ENCODE data around the gene RAB22A.
"Not testable (repeated sequence)": the region's sequence is repeated elsewhere in the genome, so short reads cannot be mapped to it uniquely, and the experiment has no call there.

Gene RAB22A

DNA sequence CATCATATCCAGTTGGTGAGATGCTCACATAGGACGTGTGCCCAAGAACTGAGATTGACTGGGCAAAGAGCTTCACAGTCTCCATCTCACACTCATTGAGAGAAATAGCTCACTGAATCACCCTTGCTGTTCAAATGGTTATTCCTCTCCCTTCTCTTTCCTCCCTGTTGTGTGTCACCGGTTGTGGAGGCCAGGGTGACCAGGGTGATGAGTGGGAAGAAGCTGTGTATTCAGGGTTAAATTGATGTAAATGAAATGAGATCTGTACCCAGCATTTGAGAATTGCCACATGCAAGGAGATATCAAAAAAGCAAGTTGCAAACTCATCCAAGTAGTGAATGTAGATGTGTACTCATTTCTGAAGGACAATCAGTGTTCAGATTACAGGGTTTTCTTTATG is 43.0 kb downstream of the RAB22A start:
- no peak for DNase-seq

DNA sequence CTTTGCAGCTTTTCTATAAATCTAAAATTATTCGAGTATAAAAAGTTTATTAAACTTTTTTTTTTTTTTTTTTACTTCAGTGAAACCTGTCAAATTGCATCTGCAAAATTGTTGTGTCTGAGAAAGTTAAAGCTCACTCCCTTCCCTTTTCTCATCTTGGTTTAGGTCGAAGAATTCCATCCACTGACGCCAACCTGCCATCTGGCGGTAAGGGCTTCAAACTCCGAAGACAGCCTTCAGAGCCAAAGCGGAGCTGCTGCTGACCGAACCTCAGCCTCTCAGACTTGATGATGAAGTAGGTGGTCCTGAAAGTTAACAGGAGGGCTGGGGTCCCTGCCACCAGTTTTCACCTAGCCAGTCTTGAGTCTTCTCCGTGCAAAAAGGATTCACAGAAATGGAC is 49.9 kb downstream of the RAB22A start:
- DNase-seq, result no peak

DNA sequence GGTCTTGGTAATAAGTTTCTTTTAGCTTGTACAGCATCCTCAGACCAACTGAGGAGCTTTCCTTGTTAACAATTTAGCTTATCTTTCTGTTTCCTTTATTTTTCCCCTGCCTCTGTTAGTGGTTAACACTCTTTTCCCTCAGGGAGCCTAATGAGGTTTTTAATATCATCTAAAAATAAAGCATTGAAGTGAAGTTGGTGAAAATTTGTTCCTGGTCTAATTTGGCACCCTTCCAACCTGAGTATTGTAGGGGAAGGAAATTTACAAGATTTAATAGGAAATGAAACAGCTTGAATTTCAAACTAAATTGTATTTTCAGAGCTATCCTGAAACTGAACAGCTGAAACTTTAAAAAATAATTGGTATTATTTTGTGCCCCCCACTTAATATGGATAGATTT is 51.4 kb downstream of the RAB22A start:
- no peak for DNase-seq

DNA sequence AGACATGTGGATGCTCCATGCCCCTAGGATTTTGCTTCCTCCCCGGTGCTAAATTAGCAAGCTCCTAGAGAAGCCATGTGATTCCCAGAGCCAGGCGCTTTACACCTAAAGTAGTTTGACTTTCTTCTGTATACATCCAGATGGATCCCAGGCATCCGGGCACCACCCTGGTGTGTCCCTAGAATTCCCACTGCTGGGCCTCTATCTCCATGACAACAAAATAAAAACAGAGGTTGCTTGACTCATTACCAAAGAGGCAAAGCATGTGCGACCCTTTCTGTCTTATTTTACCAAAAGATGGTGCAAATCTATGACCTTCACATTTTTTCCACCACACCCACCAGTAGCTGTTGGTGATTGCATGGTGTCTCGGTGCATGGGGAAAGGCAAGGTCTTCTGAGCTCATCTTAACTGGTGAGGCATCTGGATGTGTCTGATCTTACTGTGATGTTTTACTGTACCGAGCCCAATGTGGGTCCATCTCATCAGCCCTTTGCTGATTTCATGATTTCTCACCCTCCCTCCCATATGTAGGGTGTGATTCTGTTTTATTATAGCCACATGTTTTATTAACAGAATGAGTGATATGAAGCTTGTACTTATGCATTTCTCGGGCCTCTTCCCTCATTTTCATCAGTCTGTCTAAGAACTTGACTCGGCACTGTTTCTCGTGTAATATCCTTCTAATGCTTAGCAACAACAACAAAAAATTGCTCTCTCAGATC is 52.1 kb downstream of the RAB22A start:
- no peak for DNase-seq

DNA sequence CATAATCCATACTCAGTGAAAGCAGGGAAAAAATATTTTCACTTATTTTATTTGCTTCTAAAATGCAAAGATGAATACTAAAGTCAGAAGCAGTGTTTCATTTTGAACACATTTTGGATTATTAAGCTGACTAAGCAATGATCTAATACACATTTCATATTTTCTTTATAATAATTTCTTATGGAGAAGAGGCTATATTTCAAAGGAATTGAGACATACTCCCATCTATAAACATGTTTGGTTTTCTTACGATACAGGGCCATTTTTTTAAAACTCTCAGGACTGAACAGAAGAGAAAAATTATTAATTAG is 52.6 kb downstream of the RAB22A start:
- DNase-seq, result no peak

DNA sequence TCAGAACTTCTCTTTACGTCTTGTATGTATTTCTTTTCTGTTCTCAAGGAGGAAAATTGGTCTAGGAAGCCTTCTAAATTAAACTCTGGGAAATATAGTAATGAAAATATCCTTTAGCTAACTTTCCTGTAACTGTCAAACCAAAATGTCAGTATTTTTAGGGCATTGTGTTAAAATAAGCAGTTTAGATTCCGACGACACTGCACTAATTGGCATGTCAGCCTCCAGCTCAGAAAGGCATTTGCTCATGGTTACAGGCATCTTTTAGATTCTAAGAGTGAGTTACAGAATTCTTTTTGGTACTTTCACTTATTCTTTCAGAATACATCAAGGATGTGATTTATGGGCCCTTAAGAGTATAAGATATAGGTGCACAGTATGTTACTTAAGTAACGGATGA is 53.5 kb downstream of the RAB22A start:
- DNase-seq, result no peak

DNA sequence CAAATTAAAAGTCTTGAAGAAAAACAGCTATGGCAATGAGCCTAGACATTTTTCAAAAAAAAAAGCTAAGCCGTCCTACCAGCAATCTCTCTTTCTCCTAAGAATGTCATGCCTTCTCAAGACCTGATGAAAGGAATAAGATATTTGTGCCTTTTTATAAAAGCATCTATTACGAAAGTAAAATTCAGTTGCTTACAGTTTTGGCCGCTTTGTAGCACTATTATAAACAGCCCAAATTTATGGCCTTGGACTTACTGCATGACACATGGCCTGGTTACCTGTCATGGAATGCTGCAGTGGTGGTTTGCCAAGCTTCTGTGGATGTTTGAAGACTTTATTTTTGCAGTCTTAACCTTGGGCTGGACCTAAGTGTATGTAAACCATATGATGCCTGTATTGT is 57.4 kb downstream of the RAB22A start:
- no peak for DNase-seq

DNA sequence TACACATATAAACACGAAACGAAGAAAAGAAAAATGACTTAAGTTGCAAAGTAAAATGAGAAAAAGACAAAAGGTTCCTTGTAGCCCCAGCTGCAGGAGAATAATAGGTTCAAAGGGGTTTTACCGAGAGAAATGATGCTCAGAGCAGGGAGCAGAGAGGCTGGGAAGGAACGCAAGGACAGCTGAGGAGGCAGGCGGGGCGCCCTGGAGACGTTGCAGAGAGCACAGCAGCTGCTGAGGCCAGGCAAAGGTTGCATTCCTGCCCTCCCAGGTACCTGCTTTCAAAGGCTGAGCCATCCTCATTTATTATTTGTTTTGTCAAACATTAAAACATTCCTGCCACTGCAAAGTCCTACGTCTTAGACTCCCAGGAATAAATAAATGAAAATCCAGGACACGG is 63.3 kb downstream of the RAB22A start:
- no peak for DNase-seq

DNA sequence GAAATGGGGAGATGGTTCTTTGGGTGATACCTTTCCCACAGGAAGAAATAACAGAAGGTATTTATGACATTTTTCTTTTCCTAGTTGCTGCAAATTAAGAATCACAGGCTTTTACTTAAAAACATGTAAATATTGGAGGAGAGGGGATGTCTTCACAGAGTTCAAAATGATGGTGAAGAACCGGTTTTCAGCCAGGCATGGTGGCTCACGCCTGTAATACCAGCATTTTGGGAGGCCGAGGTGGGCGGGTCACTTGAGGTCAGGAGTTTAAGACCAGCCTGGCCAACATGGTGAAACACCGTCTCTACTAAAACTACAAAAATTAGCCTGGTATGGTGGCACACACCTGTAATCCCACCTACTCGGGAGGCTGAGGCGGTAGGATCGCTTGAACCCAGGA is 63.8 kb downstream of the RAB22A start:
- DNase-seq, result not testable (repeated sequence)

DNA sequence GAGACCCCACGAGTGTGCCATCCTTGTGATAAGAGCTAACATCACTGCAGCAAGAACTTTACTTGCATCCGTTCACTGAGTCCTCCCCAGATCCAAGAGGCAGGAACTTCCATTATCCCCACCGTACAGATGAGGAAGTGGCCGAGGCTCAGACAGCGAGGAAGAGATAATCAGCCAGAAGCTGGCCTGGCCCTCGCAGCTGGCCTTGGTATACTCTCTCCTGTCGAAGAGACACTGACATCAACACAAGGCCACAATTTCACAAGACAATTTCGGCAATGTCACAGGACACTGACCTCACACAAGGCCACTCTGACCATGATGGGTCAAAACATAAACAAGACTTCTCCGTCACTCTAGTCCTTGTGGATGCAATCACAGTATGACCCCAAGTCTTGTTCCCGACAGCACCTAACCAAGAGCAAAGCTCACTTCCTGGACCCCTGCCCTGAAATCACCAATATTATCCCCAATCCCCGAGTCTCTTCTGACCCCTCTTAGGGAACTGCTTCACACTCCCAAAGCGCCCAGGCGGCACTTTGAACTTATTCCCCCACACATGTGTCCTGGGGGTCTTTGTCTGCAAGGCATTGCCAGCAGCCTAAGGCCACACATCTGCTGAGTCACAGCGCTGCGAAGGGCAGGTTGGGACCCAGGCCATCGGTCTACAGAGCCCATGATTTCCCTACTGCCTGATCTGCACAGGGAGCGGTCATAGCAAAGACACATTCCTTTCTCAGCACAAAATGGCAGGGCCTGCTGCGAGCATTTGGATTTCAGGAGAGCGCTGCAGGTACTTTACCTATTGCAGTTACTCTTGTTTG is 64.7 kb downstream of the RAB22A start:
- no peak for DNase-seq

DNA sequence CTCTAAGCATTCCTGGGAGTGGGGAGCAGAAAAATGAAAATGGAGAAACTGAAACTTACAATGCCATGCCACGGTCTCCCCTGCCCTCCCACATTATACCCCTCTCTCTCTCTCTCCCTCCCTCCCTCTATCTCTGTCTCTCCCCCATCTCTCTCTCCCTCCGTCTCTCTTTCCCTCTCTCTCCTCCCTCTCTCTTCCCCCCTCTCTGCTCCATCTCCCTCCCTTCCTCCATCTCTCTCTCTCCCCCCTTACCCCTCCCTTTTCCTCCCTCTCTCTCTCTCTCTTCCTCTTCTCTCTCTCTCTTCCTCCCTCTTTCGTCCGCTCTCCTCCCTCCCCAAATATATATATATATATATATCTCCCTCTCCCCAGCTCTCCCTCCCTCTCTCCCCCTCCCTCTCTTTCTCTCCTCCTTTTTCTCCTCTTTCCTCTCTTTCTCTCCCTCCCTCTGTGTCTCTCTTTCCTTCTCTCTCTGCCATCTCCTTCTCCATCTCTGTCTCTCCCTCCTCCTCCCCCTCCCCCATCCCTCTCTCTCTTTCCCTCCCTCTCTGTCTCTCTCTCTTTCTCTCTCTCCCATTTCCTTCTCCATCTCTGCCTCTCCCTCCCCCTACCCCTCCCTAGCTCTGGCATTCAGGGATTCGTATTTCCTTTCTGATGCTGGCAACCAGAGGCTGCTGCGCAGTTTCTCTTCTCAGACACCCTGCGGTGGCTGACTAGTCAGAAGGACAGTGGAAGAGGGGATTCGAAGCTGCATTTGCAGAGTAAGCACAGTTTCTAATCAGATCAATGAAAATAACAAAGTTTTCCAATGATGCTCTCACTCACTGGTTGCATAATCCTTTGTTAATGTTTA is 65.6 kb downstream of the RAB22A start:
- no peak for DNase-seq

DNA sequence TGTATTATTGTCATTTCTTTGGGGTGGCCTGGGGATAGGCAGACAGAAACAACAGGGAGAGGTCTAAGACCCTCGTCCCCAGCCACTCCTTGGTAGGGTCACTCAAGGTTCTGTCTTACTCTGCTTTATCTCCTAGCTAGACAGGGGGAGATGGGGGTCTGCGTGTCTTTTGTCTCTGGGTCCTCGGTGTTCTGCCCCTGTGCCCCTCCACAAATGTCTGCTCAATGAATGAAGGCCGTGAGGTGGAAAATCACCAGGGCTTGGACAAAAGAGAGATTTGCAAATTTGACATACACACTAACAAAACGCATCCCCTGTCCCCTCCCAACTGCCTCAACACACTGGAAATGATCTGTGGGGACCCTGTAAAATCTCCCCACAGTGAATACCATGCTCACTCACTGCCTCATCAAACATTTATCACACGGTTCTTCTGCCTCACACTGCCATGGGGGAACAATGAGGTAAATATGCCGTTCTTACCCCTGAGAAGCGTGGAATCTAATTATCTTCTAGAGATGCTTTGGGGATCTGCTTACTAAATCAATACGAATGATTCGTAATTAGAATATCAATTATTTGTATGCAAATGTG is 66.3 kb downstream of the RAB22A start:
- DNase-seq, result no peak

DNA sequence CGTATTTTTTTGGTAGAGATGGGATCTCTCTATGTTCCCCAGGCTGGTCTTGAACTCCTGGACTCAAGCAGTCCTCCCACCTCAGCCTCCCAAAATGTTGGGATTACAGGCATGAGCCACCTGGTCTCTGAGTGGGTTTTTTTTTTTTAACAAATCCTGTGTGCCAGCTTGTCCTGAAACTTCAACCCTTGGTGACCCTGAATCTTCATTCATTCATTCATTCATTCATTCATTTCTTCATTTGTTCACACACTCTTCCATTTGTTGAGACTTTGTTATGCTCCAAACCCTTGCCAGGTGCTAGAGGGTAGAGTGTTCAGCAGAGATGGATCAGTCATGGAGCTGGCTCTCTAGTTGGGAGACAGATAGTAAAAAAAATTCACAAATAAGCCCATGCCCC is 67.5 kb downstream of the RAB22A start:
- DNase-seq, result no peak

DNA sequence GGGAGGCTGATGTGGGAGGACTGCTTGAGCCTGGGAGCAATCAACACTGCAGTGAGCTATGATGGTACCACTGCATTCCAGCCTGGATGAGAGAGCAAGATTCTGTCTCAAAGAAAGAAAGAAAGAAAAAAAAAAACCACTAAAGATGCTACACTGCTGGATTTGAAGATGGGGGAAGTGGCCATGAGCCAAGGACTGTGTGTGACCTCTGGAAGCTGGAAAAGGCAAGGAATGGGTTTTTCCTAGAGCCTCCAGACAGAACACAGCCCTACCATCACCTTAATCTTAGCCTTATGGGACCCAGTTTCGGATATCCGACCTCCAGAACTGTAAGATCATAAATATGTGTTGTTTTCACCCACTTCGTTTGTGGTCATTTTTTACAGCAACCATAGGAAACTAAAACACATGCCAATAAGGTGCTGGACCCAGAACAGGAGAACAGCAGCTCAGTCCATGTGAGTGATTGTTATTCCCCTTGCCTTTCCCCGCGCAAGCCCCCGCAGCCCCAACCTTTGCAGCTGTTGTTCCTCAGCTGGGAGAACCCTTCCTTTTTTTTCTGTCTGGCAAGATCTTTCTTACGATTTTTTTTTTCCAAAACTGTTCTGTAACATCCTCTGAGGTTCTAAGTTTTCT is 68.4 kb downstream of the RAB22A start:
- no peak for DNase-seq

DNA sequence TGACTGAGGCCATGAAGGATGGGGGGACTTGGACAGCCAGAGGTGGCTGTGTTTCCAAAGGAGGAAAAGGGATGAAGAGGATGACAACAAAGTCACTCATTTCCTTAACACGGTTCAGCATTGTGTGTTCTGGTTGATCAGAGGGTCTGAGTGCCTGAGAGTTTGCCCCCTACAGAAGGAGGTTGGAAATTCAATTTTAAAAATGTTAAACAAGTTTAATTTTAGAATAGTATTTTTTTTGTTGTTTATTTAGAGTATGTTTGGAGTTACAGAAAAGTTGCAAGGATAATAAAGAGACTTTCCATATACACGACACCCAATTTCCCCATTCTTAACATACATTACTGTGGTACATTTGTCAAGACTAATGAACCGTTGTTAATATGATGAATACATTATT is 69.2 kb downstream of the RAB22A start:
- DNase-seq, result no peak

DNA sequence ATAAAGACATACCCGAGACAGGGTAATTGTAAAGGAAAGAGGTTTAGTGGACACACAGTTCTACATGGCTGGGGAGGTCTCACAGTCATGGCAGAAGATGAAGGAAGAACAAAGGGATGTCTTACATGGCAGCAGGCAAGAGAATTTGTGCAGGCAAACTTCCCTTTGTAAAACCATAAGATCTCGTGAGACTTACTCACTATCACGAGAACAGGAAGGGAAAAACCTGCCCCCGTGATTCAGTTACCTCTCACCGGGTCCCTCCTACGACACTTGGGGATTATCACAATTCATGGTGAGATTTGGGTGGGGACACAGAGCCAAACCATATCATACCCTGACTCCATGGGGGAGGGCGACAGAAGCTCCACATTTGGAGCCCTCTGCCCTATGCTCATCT is 72.1 kb downstream of the RAB22A start:
- DNase-seq, result no peak

DNA sequence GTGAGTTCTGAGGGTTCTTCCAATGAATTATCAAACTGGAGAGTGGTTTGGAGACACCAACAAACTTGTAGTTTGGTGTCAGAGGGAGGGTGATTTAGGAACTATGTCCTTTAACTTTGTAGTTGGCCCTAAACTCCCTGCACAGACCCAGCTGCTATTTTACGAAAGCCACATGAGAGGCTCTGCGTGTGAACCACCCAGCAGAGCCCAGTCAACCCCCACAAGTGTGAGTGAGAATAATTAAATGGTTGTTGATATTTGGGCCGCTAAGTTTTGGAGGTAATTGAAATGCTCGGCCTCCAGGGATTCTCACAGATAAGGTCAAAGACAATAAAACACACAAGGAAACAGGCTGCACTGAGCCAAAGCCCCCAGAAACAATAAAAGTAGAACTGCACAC is 72.6 kb downstream of the RAB22A start:
- no peak for DNase-seq

DNA sequence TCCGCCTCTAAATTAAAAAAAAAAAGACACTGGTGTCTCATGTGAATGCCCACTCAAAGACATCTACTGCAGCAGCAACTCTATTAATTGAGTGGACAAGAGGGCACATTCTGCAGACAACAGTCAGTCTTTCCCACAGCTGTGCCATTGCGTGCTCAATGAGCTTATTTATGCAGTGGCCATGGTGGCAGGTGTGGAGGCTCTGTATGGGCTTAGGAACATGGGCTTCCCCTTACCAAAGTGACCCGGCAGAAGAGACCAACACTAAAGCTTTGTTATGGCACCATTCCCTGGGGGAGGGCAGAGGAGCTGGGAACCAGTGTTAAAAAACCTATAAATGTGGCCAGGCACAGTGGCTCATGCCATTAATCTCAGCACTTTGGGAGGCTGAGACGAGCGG is 75.3 kb downstream of the RAB22A start:
- DNase-seq, result no peak

DNA sequence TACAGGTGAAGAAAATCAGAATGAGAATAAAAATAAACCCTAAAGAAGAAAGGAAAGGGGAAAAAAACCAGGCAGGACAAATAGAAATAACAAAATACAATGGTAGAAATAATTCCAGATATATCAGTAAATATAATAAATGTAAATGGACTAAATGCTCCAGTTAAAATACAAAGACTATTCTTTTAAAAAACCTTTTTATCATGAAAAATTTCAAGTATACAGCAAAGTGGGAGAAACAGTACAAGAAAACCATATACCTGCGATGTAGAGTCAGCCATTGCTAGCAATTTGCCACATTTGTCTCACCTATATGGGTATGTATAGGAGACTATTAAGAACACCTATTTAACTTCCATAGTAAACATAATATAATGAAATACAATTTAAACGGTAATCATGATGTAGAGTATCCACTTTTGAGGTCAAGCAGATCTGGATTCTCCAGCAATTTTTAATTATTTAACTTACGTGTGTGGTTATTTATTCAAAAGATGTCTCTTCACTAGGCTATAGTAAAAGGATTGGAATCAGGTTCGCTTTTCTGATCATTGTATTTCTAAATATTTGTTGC is 78.6 kb downstream of the RAB22A start:
- no peak for DNase-seq

DNA sequence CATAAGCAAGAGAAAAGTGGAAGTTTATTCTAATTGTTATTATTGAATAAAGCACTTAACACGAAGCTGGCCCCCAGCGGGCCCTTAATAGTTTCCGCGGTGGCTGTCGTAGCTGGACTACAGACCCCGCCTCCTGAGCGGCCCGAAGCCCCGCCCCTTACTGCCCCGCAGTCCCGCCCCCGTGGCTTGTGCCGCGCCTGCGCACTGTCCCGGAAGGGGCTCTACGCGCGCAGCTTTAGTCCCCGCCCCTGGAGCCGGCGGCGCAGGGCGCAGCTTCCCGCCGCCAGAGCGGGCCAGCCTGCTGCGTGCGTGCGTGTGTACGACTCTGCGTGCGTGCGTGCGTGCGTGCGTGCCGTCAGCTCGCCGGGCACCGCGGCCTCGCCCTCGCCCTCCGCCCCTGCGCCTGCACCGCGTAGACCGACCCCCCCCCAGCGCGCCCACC is 79.4 kb downstream of the RAB22A start, which contains the start of gene VAPB:
Gene VAPB, plus strand, starts transcription at position 348 of the 442 bp plus-strand sequence. CDS start 231 bp downstream, outside the sequence.
- peak; percentile 97 for DNase-seq

DNA sequence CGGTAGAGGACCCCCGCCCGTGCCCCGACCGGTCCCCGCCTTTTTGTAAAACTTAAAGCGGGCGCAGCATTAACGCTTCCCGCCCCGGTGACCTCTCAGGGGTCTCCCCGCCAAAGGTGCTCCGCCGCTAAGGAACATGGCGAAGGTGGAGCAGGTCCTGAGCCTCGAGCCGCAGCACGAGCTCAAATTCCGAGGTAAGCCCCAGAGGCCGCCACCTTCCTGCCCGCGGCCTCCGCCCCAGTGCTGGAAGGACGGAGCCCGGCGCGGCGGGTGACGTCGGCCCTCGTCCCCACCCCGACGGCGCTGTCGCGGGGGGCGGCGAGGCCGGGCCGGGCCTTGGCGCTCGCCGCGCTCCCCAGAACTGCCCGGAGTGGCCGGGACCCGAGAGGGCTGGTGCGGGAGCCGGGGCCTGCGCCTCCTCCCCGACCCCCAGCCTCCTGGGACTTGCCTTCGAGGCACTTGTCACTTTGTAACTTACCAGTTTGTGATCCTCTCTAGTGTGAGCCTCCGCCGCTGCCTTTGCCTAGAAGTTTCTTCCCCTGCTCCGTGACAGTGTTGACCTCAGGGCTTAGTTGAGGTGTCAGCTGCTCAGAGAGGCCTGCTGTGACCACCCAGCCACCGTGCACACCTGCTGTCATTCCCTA is 79.9 kb downstream of the RAB22A start:
- no peak for DNase-seq

All from central memory CD4-positive, alpha-beta T cell (primary cell).